ENCODE data around the gene FAM228A. TPM values are rescaled to one million over a fixed set of nuclear protein-coding genes. Genes with fewer than 3 reads are reported as not detected.

The FAM228A gene
- total RNA-seq, 5 donors from 2014 or later (not counting 1 experiment from before 2014, with no cell fraction given): 0.20 to 0.70 (median 0.40) TPM; not detected in 1

DNA sequence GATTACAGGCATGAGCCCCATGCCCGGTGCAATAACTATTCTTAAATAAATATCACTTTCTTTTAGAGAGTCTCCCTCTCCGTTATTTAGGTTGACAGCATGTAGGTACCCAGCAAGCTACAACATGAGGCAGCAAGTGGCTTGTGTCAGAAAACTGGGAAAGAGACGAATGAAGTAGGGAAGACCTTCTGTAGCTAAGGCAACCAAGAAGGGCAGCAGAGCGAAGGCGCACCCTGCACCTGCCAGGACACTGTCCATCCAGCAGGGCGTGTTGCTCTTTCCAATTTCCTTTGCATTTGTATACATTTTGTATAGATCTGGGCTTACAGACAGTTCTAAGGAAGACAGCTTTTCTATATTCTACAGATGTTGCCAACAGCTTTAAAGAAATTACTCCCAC lies 48.1 kb downstream of the FAM228A start:
- Mint-ChIP-seq H3K27me3 (no peaks in the 10 kb centered on the region), H3K27ac (no peak overlapping the region), H3K9me3 (no peaks in the 10 kb centered on the region), H3K4me1 (no peaks in the 10 kb centered on the region), H3K4me3 (no peak overlapping the region), H3K36me3 (peaks cover 43% of the 10 kb centered on the region)
- H3K4me1 ChIP-seq (ENCODE audit: control insufficient read depth in 1 of 2, extremely low read depth in 1 of 2, insufficient read depth in 2 of 2, low read length in 2 of 2): no peaks in the 10 kb centered on the region
- CTCF ChIA-PET: no interaction called here
- POLR2A ChIA-PET: no interaction called here
- H3K9me3 ChIP-seq: no peaks in the 10 kb centered on the region
- WGBS (ENCODE audit: insufficient coverage): 100% methylated on average over 1 of the region's 6 CpGs
- no peak overlapping the region for H3K4me3 ChIP-seq (ENCODE audit: control insufficient read depth in 1 of 2, extremely low read depth in 1 of 2, low read length in 1 of 2)
- peaks cover 0 to 56% of the 10 kb centered on the region in 2 donors for H3K36me3 ChIP-seq (ENCODE audit: control insufficient read depth in 2 of 2, extremely low read depth in 1 of 2, insufficient read depth in 1 of 2, low read length in 1 of 2)
- no peaks in the 10 kb centered on the region for H3K27me3 ChIP-seq (replicated peaks in 1 of 2; ENCODE audit: control insufficient read depth in 2 of 2, extremely low read depth in 1 of 2, insufficient read depth in 2 of 2, low read length in 1 of 2)
- DNase-seq: no peak
- no peak overlapping the region for H3K27ac ChIP-seq (ENCODE audit: low read length)
- ATAC-seq (replicated peaks in 1 of 4): no peak

DNA sequence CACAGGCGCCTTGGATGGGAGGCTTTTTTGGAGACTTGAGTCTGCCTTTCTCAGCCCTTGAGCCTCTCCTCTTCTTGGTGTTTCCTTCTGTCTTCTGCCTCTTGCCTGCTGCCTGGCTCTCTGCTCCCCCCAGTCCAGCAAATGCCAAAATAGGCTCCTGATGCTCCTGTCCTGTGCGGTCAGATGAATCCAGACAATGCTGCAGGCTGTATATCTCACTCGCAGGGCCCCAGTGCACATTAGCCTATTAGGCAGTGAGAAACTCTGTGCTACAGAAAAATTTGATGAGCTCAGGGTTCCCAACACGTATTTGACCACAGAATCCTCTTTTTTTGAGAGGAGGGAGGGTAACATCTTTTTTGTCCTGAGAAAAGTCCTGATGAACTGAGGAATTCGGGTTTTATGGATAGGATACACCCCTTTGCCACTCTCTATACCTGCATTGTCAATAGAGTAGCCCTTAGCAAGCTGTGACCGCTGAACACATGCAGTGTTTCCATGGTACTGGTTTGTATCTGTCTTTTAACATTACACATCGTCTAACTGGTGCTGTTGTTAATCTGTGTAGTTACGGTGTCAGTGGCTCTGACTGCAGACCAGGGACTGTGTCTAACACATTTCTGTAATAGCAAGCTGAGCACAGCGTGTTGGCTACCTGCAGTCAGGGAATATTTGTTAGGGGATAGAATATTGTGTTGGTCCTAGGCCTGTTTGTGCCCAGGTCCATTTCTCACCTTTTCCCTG lies 50.8 kb downstream of the FAM228A start:
- WGBS (ENCODE audit: insufficient coverage): 94% methylated on average over 4 of the region's 9 CpGs
- H3K4me1 ChIP-seq (ENCODE audit: control insufficient read depth in 1 of 2, extremely low read depth in 1 of 2, insufficient read depth in 2 of 2, low read length in 2 of 2): no peaks in the 10 kb centered on the region
- no peak for DNase-seq
- H3K4me3 ChIP-seq (ENCODE audit: control insufficient read depth in 1 of 2, extremely low read depth in 1 of 2, low read length in 1 of 2): no peak overlapping the region
- Mint-ChIP-seq H3K4me3 (no peak overlapping the region), H3K9me3 (no peaks in the 10 kb centered on the region), H3K27ac (no peak overlapping the region), H3K36me3 (peaks cover 20% of the 10 kb centered on the region), H3K27me3 (no peaks in the 10 kb centered on the region), H3K4me1 (no peaks in the 10 kb centered on the region)
- ChIA-PET CTCF (interaction anchor here in 1 of 2 donors (0.5 kb wide), 1 partner anchor 1919 kb away, joined by 7 read pairs; no protein-coding TSS in a partner anchor), POLR2A (no interaction called here)
- no peaks in the 10 kb centered on the region for H3K9me3 ChIP-seq
- H3K36me3 ChIP-seq (ENCODE audit: control insufficient read depth in 2 of 2, extremely low read depth in 1 of 2, insufficient read depth in 1 of 2, low read length in 1 of 2): peaks cover 4 to 34% of the 10 kb centered on the region in 2 donors
- H3K27me3 ChIP-seq (replicated peaks in 1 of 2; ENCODE audit: control insufficient read depth in 2 of 2, extremely low read depth in 1 of 2, insufficient read depth in 2 of 2, low read length in 1 of 2): no peaks in the 10 kb centered on the region
- ATAC-seq (replicated peaks in 1 of 4): no peak
- H3K27ac ChIP-seq (ENCODE audit: low read length): no peak overlapping the region

DNA sequence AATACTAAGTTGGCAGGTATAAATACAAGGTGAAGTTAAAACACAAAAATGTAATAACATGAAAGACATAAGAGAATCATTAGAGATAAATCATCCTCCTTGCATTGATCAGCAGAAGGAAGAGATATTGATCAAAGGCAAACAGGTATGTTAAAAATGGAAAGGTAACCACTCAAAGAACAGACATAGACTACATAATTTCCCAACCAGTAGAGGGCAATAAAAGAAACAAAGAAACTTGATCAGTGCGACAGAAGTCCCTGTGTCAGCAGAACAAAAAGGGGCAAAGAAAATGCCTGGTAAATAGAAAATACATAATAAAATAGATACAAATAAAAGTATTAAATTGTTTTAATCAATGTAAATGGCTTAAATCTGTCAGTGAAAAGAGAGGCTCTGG lies 53.6 kb downstream of the FAM228A start:
- no peak overlapping the region for H3K27ac Mint-ChIP-seq
- H3K36me3 ChIP-seq (ENCODE audit: control insufficient read depth in 2 of 2, extremely low read depth in 1 of 2, insufficient read depth in 1 of 2, low read length in 1 of 2): peaks cover 4 to 45% of the 10 kb centered on the region in 2 donors
- ATAC-seq (replicated peaks in 1 of 4) (no peak), DNase-seq (peak in 1 of 35 experiments; percentile 6)
- H3K4me1 Mint-ChIP-seq: no peaks in the 10 kb centered on the region
- H3K9me3 Mint-ChIP-seq: no peaks in the 10 kb centered on the region
- ChIA-PET POLR2A (no interaction called here), CTCF (no interaction called here)
- H3K4me3 ChIP-seq (ENCODE audit: control insufficient read depth in 1 of 2, extremely low read depth in 1 of 2, low read length in 1 of 2): no peak overlapping the region
- no peak overlapping the region for H3K27ac ChIP-seq (ENCODE audit: low read length)
- no peaks in the 10 kb centered on the region for H3K9me3 ChIP-seq
- H3K27me3 ChIP-seq (replicated peaks in 1 of 2; ENCODE audit: control insufficient read depth in 2 of 2, extremely low read depth in 1 of 2, insufficient read depth in 2 of 2, low read length in 1 of 2): no peaks in the 10 kb centered on the region
- no peak overlapping the region for H3K4me3 Mint-ChIP-seq
- peaks cover 20% of the 10 kb centered on the region for H3K36me3 Mint-ChIP-seq
- WGBS (ENCODE audit: insufficient coverage): no CpG with 5 or more reads among the region's 1 CpG
- H3K27me3 Mint-ChIP-seq: no peaks in the 10 kb centered on the region
- no peaks in the 10 kb centered on the region for H3K4me1 ChIP-seq (ENCODE audit: control insufficient read depth in 1 of 2, extremely low read depth in 1 of 2, insufficient read depth in 2 of 2, low read length in 2 of 2)

DNA sequence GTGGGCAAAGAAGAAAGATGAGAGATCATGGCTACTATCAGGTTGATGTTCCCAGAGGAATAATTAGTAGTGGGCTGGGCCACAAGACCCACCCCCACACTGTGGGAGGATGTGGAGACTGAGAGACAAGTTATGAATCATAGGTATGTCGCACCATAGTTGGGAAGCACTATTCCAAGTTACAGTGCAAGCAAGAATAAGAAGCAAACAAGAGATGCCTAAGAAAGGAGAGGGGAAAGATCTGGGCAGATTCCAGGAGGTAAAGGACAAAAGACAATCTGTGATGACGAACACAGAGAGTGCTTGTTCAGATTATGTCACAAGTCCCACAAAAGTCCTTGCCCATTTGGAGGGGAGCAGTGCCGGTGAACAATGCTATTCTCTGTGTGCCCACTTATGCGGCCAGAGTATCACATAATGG lies 56.6 kb downstream of the FAM228A start:
- ChIA-PET POLR2A (no interaction called here), CTCF (no interaction called here)
- Mint-ChIP-seq H3K36me3 (peaks cover 25% of the 10 kb centered on the region), H3K4me1 (no peaks in the 10 kb centered on the region), H3K4me3 (no peak overlapping the region), H3K27me3 (no peaks in the 10 kb centered on the region), H3K27ac (no peak overlapping the region), H3K9me3 (no peaks in the 10 kb centered on the region)
- ATAC-seq (replicated peaks in 1 of 4) (no peak), DNase-seq (no peak)
- Histone ChIP-seq H3K4me1 (ENCODE audit: control insufficient read depth in 1 of 2, extremely low read depth in 1 of 2, insufficient read depth in 2 of 2, low read length in 2 of 2) (no peaks in the 10 kb centered on the region), H3K4me3 (ENCODE audit: control insufficient read depth in 1 of 2, extremely low read depth in 1 of 2, low read length in 1 of 2) (no peak overlapping the region), H3K36me3 (ENCODE audit: control insufficient read depth in 2 of 2, extremely low read depth in 1 of 2, insufficient read depth in 1 of 2, low read length in 1 of 2) (peaks cover 4 to 29% of the 10 kb centered on the region in 2 donors), H3K9me3 (no peaks in the 10 kb centered on the region), H3K27ac (ENCODE audit: low read length) (no peak overlapping the region), H3K27me3 (replicated peaks in 1 of 2; ENCODE audit: control insufficient read depth in 2 of 2, extremely low read depth in 1 of 2, insufficient read depth in 2 of 2, low read length in 1 of 2) (no peaks in the 10 kb centered on the region)
- WGBS (ENCODE audit: insufficient coverage): 97% methylated on average over 3 of the region's 4 CpGs

DNA sequence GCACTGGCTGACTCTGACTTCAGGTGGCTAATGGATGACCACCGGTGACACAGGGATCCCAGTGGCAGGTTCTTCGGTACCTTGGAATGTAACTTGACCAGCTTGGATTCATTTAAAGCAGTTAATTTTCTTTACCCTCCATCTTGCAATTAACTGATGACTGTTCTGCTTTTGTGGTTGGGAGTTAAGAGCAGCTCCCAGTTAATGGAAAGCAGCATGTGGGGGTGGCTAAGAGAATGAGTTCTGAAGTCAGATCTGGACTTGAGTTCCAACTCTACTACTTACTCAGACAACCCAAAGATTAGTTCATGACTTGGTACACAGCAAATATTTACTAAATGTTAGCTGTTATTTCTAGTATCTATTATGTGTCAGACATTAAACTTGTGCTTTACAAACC lies 58.5 kb downstream of the FAM228A start:
- Mint-ChIP-seq H3K27ac (no peak overlapping the region), H3K27me3 (no peaks in the 10 kb centered on the region), H3K4me1 (no peaks in the 10 kb centered on the region), H3K36me3 (peaks cover 33% of the 10 kb centered on the region), H3K4me3 (no peak overlapping the region), H3K9me3 (no peaks in the 10 kb centered on the region)
- Histone ChIP-seq H3K27ac (ENCODE audit: low read length) (no peak overlapping the region), H3K27me3 (replicated peaks in 1 of 2; ENCODE audit: control insufficient read depth in 2 of 2, extremely low read depth in 1 of 2, insufficient read depth in 2 of 2, low read length in 1 of 2) (no peaks in the 10 kb centered on the region), H3K4me3 (ENCODE audit: control insufficient read depth in 1 of 2, extremely low read depth in 1 of 2, low read length in 1 of 2) (no peak overlapping the region), H3K4me1 (ENCODE audit: control insufficient read depth in 1 of 2, extremely low read depth in 1 of 2, insufficient read depth in 2 of 2, low read length in 2 of 2) (no peaks in the 10 kb centered on the region), H3K36me3 (ENCODE audit: control insufficient read depth in 2 of 2, extremely low read depth in 1 of 2, insufficient read depth in 1 of 2, low read length in 1 of 2) (peaks cover 4 to 29% of the 10 kb centered on the region in 2 donors), H3K9me3 (no peaks in the 10 kb centered on the region)
- DNase-seq (no peak), ATAC-seq (replicated peaks in 1 of 4) (no peak)
- WGBS (ENCODE audit: insufficient coverage): no CpG with 5 or more reads among the region's 2 CpGs
- ChIA-PET CTCF (interaction anchor here (0.6 to 0.7 kb wide), 2 partner anchors 15 to 18 kb away, joined by 8 to 9 read pairs; no protein-coding TSS in a partner anchor), POLR2A (no interaction called here)

DNA sequence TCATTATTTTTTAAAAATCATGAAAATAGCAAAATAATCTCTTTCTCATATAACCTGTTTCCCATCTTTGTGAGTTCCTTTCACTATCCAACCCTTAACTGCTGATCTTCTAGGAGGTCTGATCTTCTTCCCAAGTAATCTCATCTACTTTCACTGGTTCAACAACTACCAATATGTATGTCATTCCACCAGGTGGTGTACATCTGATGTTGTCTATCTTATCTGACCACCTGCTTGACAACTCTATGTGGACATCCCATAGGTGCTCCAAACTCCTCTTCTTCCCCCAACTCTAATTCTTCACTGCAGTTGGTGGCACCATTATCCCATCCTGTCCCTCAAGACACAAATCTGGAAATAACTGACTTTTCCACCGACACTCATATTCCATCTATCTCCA lies 62.5 kb downstream of the FAM228A start:
- no CpG with 5 or more reads among the region's 1 CpG for WGBS (ENCODE audit: insufficient coverage)
- H3K27me3 Mint-ChIP-seq: no peaks in the 10 kb centered on the region
- no peaks in the 10 kb centered on the region for H3K9me3 Mint-ChIP-seq
- no peaks in the 10 kb centered on the region for H3K9me3 ChIP-seq
- DNase-seq: peak in 1 of 35 experiments; percentile 12
- ATAC-seq (replicated peaks in 1 of 4): no peak
- H3K4me1 ChIP-seq (ENCODE audit: control insufficient read depth in 1 of 2, extremely low read depth in 1 of 2, insufficient read depth in 2 of 2, low read length in 2 of 2): no peaks in the 10 kb centered on the region
- H3K4me3 ChIP-seq (ENCODE audit: control insufficient read depth in 1 of 2, extremely low read depth in 1 of 2, low read length in 1 of 2): no peak overlapping the region
- H3K4me3 Mint-ChIP-seq: no peak overlapping the region
- no peak overlapping the region for H3K27ac ChIP-seq (ENCODE audit: low read length)
- no peak overlapping the region for H3K27ac Mint-ChIP-seq
- H3K27me3 ChIP-seq (replicated peaks in 1 of 2; ENCODE audit: control insufficient read depth in 2 of 2, extremely low read depth in 1 of 2, insufficient read depth in 2 of 2, low read length in 1 of 2): no peaks in the 10 kb centered on the region
- POLR2A ChIA-PET: no interaction called here
- no peaks in the 10 kb centered on the region for H3K4me1 Mint-ChIP-seq
- H3K36me3 ChIP-seq (ENCODE audit: control insufficient read depth in 2 of 2, extremely low read depth in 1 of 2, insufficient read depth in 1 of 2, low read length in 1 of 2): peaks cover 0 to 27% of the 10 kb centered on the region in 2 donors
- CTCF ChIA-PET: no interaction called here
- peaks cover 41% of the 10 kb centered on the region for H3K36me3 Mint-ChIP-seq
